CD14-positive monocyte (primary cell): ENCODE measurements around the gene RPL29. TPM values are rescaled to one million over a fixed set of nuclear protein-coding genes. Genes with fewer than 3 reads are reported as not detected.

Experiments
- DNase-seq, 3 donors: peaks; one replicate each; pipeline ENCODE4 v3.0.0-alpha.2; 2011 to 2022
- H2AFZ ChIP-seq: 2 replicates; pipeline ENCODE4 v1.6.0; 2012; ENCODE audit warnings: mild to moderate bottlenecking, low read depth, low read length, inconsistent platforms; ENCODE audit not compliant: insufficient read depth, poor library complexity, severe bottlenecking
- H3K27ac ChIP-seq, 2 donors: 1 replicate in 1 of 2; 2 replicates in 1 of 2; pipeline ENCODE4 v1.5.1; 2012 to 2013; ENCODE audit warnings: low read length in 2 of 2, control low read depth in 1 of 2, inconsistent platforms in 1 of 2, low read depth in 1 of 2, mild to moderate bottlenecking in 1 of 2
- H3K27me3 ChIP-seq, 2 donors: one replicate each; pipeline versions ENCODE4 v1.6.0 to v1.6.1; 2011 to 2013; ENCODE audit warnings: low read length in 2 of 2; ENCODE audit not compliant: control insufficient read depth in 2 of 2, insufficient read depth in 2 of 2
- H3K36me3 ChIP-seq, 2 donors: replicated peaks in 1 of 2; 1 replicate in 1 of 2; 2 replicates in 1 of 2; pipeline versions ENCODE4 v1.5.1 to v1.6.1; 2012 to 2013; ENCODE audit warnings: low read length in 2 of 2, control low read depth in 1 of 2, inconsistent platforms in 1 of 2, mild to moderate bottlenecking in 1 of 2; ENCODE audit not compliant: insufficient read depth in 2 of 2, control insufficient read depth in 1 of 2
- H3K4me1 ChIP-seq, 2 donors: 1 replicate in 1 of 2; 2 replicates in 1 of 2; pipeline versions ENCODE4 v1.5.1 to v1.6.1; 2012 to 2013; ENCODE audit warnings: low read length in 2 of 2, control low read depth in 1 of 2, inconsistent platforms in 1 of 2, mild to moderate bottlenecking in 1 of 2, moderate library complexity in 1 of 2; ENCODE audit not compliant: insufficient read depth in 2 of 2, control insufficient read depth in 1 of 2
- H3K4me2 ChIP-seq: replicated peaks from 2 replicates; pipeline ENCODE3; 2012; ENCODE audit warnings: low read length, moderate library complexity, mild to moderate bottlenecking; ENCODE audit not compliant: poor library complexity, severe bottlenecking; ENCODE audit errors: extremely low read depth
- H3K4me3 ChIP-seq, 3 experiments: fragments of 200-600 bp in 1 of 3; sonication (generic) in 1 of 3; replicated peaks in 1 of 3; 1 replicate in 2 of 3; 2 replicates in 1 of 3; pipeline ENCODE4 v1.5.1; 2011 to 2013; ENCODE audit warnings: low read length in 3 of 3, mild to moderate bottlenecking in 3 of 3, control low read depth in 2 of 3, low read depth in 2 of 3, inconsistent platforms in 1 of 3, moderate library complexity in 1 of 3
- H3K79me2 ChIP-seq: 2 replicates; pipeline ENCODE4 v1.6.0; 2012; ENCODE audit warnings: mild to moderate bottlenecking, control low read depth, inconsistent platforms, low read length, moderate library complexity; ENCODE audit not compliant: insufficient read depth
- H3K9ac ChIP-seq: 2 replicates; pipeline ENCODE4 v1.6.0; 2017; ENCODE audit warnings: low read length, mild to moderate bottlenecking; ENCODE audit not compliant: insufficient read depth, poor library complexity, severe bottlenecking
- H3K9me3 ChIP-seq, 2 donors: replicated peaks in 1 of 2; 1 replicate in 1 of 2; 2 replicates in 1 of 2; pipeline versions ENCODE4 v1.5.1 to v1.6.1; 2012 to 2013; ENCODE audit warnings: low read length in 2 of 2, control low read depth in 1 of 2; ENCODE audit not compliant: control insufficient read depth in 1 of 2, insufficient read depth in 1 of 2
- H4K20me1 ChIP-seq: 2 replicates; pipeline ENCODE4 v1.6.0; 2012; ENCODE audit warnings: mild to moderate bottlenecking, low read length, control low read depth, moderate library complexity; ENCODE audit not compliant: insufficient read depth
- H3K27ac Mint-ChIP-seq, 7 donors: one replicate each; pipeline ENCODE4 v1.8.0; 2020; ENCODE audit warnings: mild to moderate bottlenecking in 7 of 7, mixed read lengths in 7 of 7, moderate library complexity in 6 of 7, inconsistent platforms in 2 of 7
- H3K27me3 Mint-ChIP-seq, 3 donors: one replicate each; pipeline ENCODE4 v1.8.0; 2021 to 2022; ENCODE audit warnings: low read depth in 3 of 3, mild to moderate bottlenecking in 3 of 3, mixed read lengths in 3 of 3, moderate library complexity in 3 of 3, inconsistent platforms in 1 of 3
- H3K36me3 Mint-ChIP-seq, 2 donors: one replicate each; pipeline ENCODE4 v1.8.0; 2020; ENCODE audit warnings: mixed read lengths in 2 of 2, inconsistent platforms in 1 of 2, mild to moderate bottlenecking in 1 of 2
- H3K4me1 Mint-ChIP-seq: one replicate; pipeline ENCODE4 v1.8.0; 2020; ENCODE audit warnings: mild to moderate bottlenecking, mixed read lengths
- H3K4me3 Mint-ChIP-seq, 2 donors: one replicate each; pipeline ENCODE4 v1.8.0; 2020; ENCODE audit warnings: mild to moderate bottlenecking in 2 of 2, mixed read lengths in 2 of 2, moderate library complexity in 1 of 2
- H3K9me3 Mint-ChIP-seq, 7 donors: one replicate each; pipeline ENCODE4 v1.8.0; 2020 to 2022; ENCODE audit warnings: mixed read lengths in 7 of 7, mild to moderate bottlenecking in 6 of 7, moderate library complexity in 6 of 7, inconsistent platforms in 2 of 7
- CTCF ChIP-seq: fragments of 200-600 bp; IDR thresholded peaks from one replicate; pipeline ENCODE4 v1.8.0; 2022; ENCODE audit warnings: antibody characterized with exemption, mild to moderate bottlenecking
- WGBS: methylation state at CpG from one replicate; pipeline ENCODE4 v1.1.5; 2013; ENCODE audit warnings: missing lambda C conversion rate; ENCODE audit not compliant: insufficient coverage; 5-methylcytosine and 5-hydroxymethylcytosine counted together
- intact Hi-C, 2 donors: fragments of 100-400 bp; cut with micrococcal nuclease; formaldehyde crosslinking; loops; one replicate each; pipeline versions ENCODE4 v1.15.0 to v1.15.1; 2023
- polyA plus RNA-seq, 3 donors: library from polyadenylated mRNA; depleted of rRNA in 1 of 3; unstranded in 2 of 3; stranded (reverse) in 1 of 3; fragments of 300-500 nt in 2 of 3; fragments of >200 nt in 1 of 3; fragmentation: Illumina TruSeq in 2 of 3; gene quantifications; 1 replicate in 2 of 3; 2 replicates in 1 of 3; pipeline ENCODE4 v1.2.3, GENCODE V29; 2012 to 2021

Gene RPL29
- polyA plus RNA-seq, 3 donors = 753 to 2,360 (median 856) TPM

- Histone ChIP-seq H3K27ac (no peak overlapping the region), H3K79me2 (no peaks in the 10 kb centered on the region), H3K36me3 (no peaks in the 10 kb centered on the region), H3K27me3 (no peaks in the 10 kb centered on the region), H4K20me1 (no peaks in the 10 kb centered on the region), H3K4me3 (no peak overlapping the region), H3K9me3 (no peaks in the 10 kb centered on the region), H3K4me1 (no peaks in the 10 kb centered on the region), H3K4me2 (no peak overlapping the region), H3K9ac (no peak overlapping the region), H2AFZ (no peak overlapping the region)
- Mint-ChIP-seq H3K36me3 (no peaks in the 10 kb centered on the region), H3K9me3 (no peaks in the 10 kb centered on the region), H3K4me1 (peaks cover 2% of the 10 kb centered on the region), H3K4me3 (no peak overlapping the region), H3K27me3 (peaks cover 3 to 6% (median 4%) of the 10 kb centered on the region in 3 donors), H3K27ac (no peak overlapping the region)
- WGBS = 77% methylated on average over 4 of the region's 5 CpGs
- TF ChIP-seq CTCF = no peak
- DNase-seq = no peak
- intact Hi-C loops = no loop called here
These were observed 41.1 kb upstream of the RPL29 start for GRCh38 chr3:52036829-52037228.

GRCh38 chr3:52036222-52036694 is 40.6 kb upstream of the RPL29 start:
- Mint-ChIP-seq H3K27me3 (peaks cover 3 to 6% (median 4%) of the 10 kb centered on the region in 3 donors), H3K4me1 (peaks cover 2% of the 10 kb centered on the region), H3K9me3 (no peaks in the 10 kb centered on the region), H3K36me3 (no peaks in the 10 kb centered on the region), H3K27ac (no peak overlapping the region), H3K4me3 (no peak overlapping the region)
- no peak overlapping the region for H3K4me2 ChIP-seq
- no peaks in the 10 kb centered on the region for H4K20me1 ChIP-seq
- no peak overlapping the region for H3K27ac ChIP-seq
- DNase-seq = no peak
- no peak for TF ChIP-seq CTCF
- WGBS = 89% methylated on average over 4 of the region's 5 CpGs
- H3K9ac ChIP-seq = no peak overlapping the region
- H3K4me1 ChIP-seq = no peaks in the 10 kb centered on the region
- no peaks in the 10 kb centered on the region for H3K79me2 ChIP-seq
- no peak overlapping the region for H3K4me3 ChIP-seq
- no peaks in the 10 kb centered on the region for H3K27me3 ChIP-seq
- intact Hi-C loops = no loop called here
- no peak overlapping the region for H2AFZ ChIP-seq
- H3K36me3 ChIP-seq = no peaks in the 10 kb centered on the region
- H3K9me3 ChIP-seq = no peaks in the 10 kb centered on the region
